BLaER1 treated with 17β-estradiol and CSF1 and Interleukin-3, amounts not matched to agents 10 nM and 100 nM (cell line): ENCODE results near the gene LENG1.
"Not testable (repeated sequence)": the region's sequence is repeated elsewhere in the genome, so short reads cannot be mapped to it uniquely, and the experiment has no call there.

Source experiments
- H3K27ac ChIP-seq, 11 experiments: shearing (Covaris generic); formaldehyde crosslinking; 2 replicates each; pipeline ENCODE4 v1.8.1; 2022
- H3K27me3 ChIP-seq, 11 experiments: shearing (Covaris generic); formaldehyde crosslinking; 2 replicates each; pipeline ENCODE4 v1.8.1; 2022
- H3K36me3 ChIP-seq, 11 experiments: shearing (Covaris generic); formaldehyde crosslinking; 2 replicates each; pipeline ENCODE4 v1.8.1; 2022
- H3K4me1 ChIP-seq, 10 experiments: shearing (Covaris generic); formaldehyde crosslinking; 2 replicates each; pipeline ENCODE4 v1.8.1; 2022
- H3K4me2 ChIP-seq, 11 experiments: shearing (Covaris generic); formaldehyde crosslinking; 2 replicates each; pipeline ENCODE4 v1.8.1; 2022
- H3K4me3 ChIP-seq, 10 experiments: shearing (Covaris generic); formaldehyde crosslinking; 2 replicates each; pipeline ENCODE4 v1.8.1; 2022
- H3K9ac ChIP-seq, 11 experiments: shearing (Covaris generic); formaldehyde crosslinking; 2 replicates each; pipeline ENCODE4 v1.8.1; 2022
- H3K9me3 ChIP-seq, 11 experiments: shearing (Covaris generic); formaldehyde crosslinking; replicated peaks in 1 of 11; 2 replicates each; pipeline ENCODE4 v1.8.1; 2022
- H4K20me1 ChIP-seq, 11 experiments: shearing (Covaris generic); formaldehyde crosslinking; 2 replicates each; pipeline ENCODE4 v1.8.1; 2022
- Cebpa-rat ChIP-seq, 11 experiments: shearing (Covaris generic); IDR thresholded peaks; 2 replicates each; pipeline ENCODE4 v1.8.1; 2022

LENG1 gene

DNA sequence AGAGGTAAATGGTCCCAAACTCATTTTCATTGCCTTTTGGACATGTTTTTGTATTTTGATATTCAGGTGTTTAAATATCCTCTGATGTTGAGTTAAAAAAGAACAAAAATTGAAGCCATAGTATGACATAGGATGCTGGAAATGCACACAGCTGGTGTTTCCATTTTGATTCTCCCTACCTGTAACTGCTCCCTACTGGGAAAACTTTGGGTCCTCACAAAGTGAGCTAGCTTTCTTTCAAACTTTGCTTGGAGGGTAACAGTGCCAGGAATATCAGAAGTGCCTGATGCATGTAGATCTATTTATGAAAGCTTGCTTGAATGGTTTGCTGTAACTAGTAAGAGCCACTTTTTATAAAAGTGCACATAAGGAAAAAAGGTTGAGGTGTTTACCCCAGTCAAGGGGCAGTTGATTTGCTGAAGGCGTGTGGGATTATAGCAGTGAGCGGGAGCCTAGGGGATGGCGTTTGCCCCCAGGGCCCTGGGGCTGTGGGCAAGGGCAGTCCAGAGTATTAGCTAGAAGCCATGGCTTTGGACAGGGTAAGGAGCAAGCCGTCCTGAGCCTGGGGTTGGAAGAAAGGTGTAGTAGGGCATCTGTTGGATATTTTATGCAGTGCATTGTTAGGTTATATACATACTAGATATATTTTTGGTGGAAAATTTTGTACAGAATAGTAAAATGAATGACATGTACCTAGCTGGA lies 45.4 kb upstream of the LENG1 start:
- Histone ChIP-seq H4K20me1 (peaks cover 33 to 91% (median 64%) of the 10 kb centered on the region in 11 experiments; a peak in 21 of 22 replicates), H3K9me3 (no peaks in the 10 kb centered on the region; a peak in 1 of 22 replicates), H3K27ac (peak overlapping the region; percentile 30 to 100 (median 97); a peak in 19 of 22 replicates), H3K4me3 (peak overlapping the region; percentile 81 to 98 (median 96); a peak in 19 of 20 replicates), H3K27me3 (no peaks in the 10 kb centered on the region), H3K9ac (peak overlapping the region; percentile 91 to 99 (median 97)), H3K4me2 (peak overlapping the region; percentile 87 to 99 (median 97)), H3K36me3 (peaks cover 68 to 86% (median 82%) of the 10 kb centered on the region in 11 experiments), H3K4me1 (peaks cover 52 to 88% (median 79%) of the 10 kb centered on the region in 10 experiments)
- TF ChIP-seq Cebpa-rat (IDR thresholded peaks at IDR 0.05) = no peak

GRCh38 chr19:54203151-54203611 lies 43.7 kb upstream of the LENG1 start:
- no peaks in the 10 kb centered on the region; a peak in 1 of 22 replicates for H3K9me3 ChIP-seq
- peak overlapping the region; percentile 95 to 100 (median 97) for H3K27ac ChIP-seq
- peaks cover 49 to 75% (median 68%) of the 10 kb centered on the region in 10 experiments for H3K4me1 ChIP-seq
- TF ChIP-seq Cebpa-rat (IDR thresholded peaks at IDR 0.05) = no peak
- peak overlapping the region; percentile 87 to 99 (median 97) for H3K4me2 ChIP-seq
- H3K9ac ChIP-seq = peak overlapping the region; percentile 91 to 99 (median 97)
- peaks cover 66 to 77% (median 68%) of the 10 kb centered on the region in 11 experiments for H3K36me3 ChIP-seq
- no peaks in the 10 kb centered on the region for H3K27me3 ChIP-seq
- H4K20me1 ChIP-seq = peaks cover 33 to 74% (median 64%) of the 10 kb centered on the region in 11 experiments; a peak in 21 of 22 replicates
- peak overlapping the region; percentile 81 to 98 (median 96) for H3K4me3 ChIP-seq

- H3K9me3 ChIP-seq = no peaks in the 10 kb centered on the region; a peak in 1 of 22 replicates
- H3K4me2 ChIP-seq = peak overlapping the region; percentile 87 to 99 (median 97)
- TF ChIP-seq Cebpa-rat (IDR thresholded peaks at IDR 0.05) = peak in 2 of 11 experiments; percentile 32 to 38; a peak in 1 of 22 replicates
- H3K4me1 ChIP-seq = peaks cover 53 to 63% (median 61%) of the 10 kb centered on the region in 10 experiments
- H3K27me3 ChIP-seq = no peaks in the 10 kb centered on the region
- H4K20me1 ChIP-seq = peaks cover 33 to 62% (median 60%) of the 10 kb centered on the region in 11 experiments; a peak in 21 of 22 replicates
- peaks cover 59 to 79% (median 68%) of the 10 kb centered on the region in 11 experiments for H3K36me3 ChIP-seq
- H3K27ac ChIP-seq = peak overlapping the region; percentile 95 to 100 (median 97)
- peak overlapping the region; percentile 81 to 98 (median 96) for H3K4me3 ChIP-seq
- peak overlapping the region; percentile 91 to 99 (median 97) for H3K9ac ChIP-seq
Measured at GRCh38 chr19:54201980-54202379, 42.5 kb upstream of the LENG1 start.

GRCh38 chr19:54201172-54201701 lies 41.7 kb upstream of the LENG1 start:
- TF ChIP-seq Cebpa-rat (IDR thresholded peaks at IDR 0.05) = no peak
- Histone ChIP-seq H4K20me1 (peaks cover 33 to 54% (median 52%) of the 10 kb centered on the region in 11 experiments; a peak in 21 of 22 replicates), H3K4me1 (peaks cover 53 to 61% (median 53%) of the 10 kb centered on the region in 10 experiments), H3K27me3 (no peaks in the 10 kb centered on the region), H3K4me2 (peak overlapping the region; percentile 87 to 99 (median 97)), H3K27ac (peak overlapping the region; percentile 95 to 100 (median 97)), H3K4me3 (peak overlapping the region; percentile 81 to 98 (median 96)), H3K9ac (peak overlapping the region; percentile 91 to 99 (median 97)), H3K36me3 (peaks cover 52 to 77% (median 66%) of the 10 kb centered on the region in 11 experiments), H3K9me3 (no peaks in the 10 kb centered on the region; a peak in 1 of 22 replicates)

DNA sequence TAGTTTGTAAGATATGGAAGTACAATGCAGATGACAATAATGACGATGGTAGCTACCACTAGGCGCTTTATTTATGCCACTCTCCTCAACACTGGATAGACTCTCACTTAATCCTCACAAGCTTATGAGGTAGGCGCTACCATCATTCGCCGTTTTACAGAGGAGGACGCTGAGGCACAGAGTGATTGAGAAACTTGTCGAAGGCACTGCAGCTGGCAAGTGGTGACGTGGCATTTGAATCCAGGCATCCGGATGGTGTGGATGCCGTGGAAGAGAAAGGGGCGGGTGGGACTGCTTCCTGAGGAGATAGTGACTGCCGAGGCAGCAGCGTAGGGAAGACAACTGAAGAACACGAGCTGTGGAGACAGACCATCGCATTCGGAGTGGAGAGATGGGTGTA lies 39.9 kb upstream of the LENG1 start:
- Histone ChIP-seq H3K27ac (peak overlapping the region in 10 of 11 experiments; percentile 95 to 100 (median 98); a peak in 12 of 22 replicates), H4K20me1 (peaks cover 33 to 38% (median 35%) of the 10 kb centered on the region in 11 experiments; a peak in 21 of 22 replicates), H3K9ac (peak overlapping the region; percentile 91 to 99 (median 97); a peak in 16 of 22 replicates), H3K9me3 (no peaks in the 10 kb centered on the region; a peak in 1 of 22 replicates), H3K4me1 (peaks cover 34 to 61% (median 36%) of the 10 kb centered on the region in 10 experiments), H3K27me3 (no peaks in the 10 kb centered on the region), H3K4me3 (peak overlapping the region in 1 of 10 experiments; percentile 96; a peak in 1 of 20 replicates), H3K36me3 (peaks cover 46 to 76% (median 61%) of the 10 kb centered on the region in 11 experiments), H3K4me2 (peak overlapping the region in 10 of 11 experiments; percentile 78 to 98 (median 86); a peak in 18 of 22 replicates)
- no peak for TF ChIP-seq Cebpa-rat (IDR thresholded peaks at IDR 0.05)

GRCh38 chr19:54197121-54197520 lies 37.6 kb upstream of the LENG1 start:
- Histone ChIP-seq H3K4me3 (no peak overlapping the region), H3K9ac (no peak overlapping the region), H3K27me3 (no peaks in the 10 kb centered on the region), H3K27ac (no peak overlapping the region), H3K9me3 (no peaks in the 10 kb centered on the region; a peak in 1 of 22 replicates), H4K20me1 (peaks cover 12 to 30% (median 20%) of the 10 kb centered on the region in 11 experiments; a peak in 21 of 22 replicates), H3K4me1 (peaks cover 24 to 76% (median 28%) of the 10 kb centered on the region in 10 experiments), H3K4me2 (peak overlapping the region in 3 of 11 experiments; percentile 31 to 58 (median 53); a peak in 5 of 22 replicates), H3K36me3 (peaks cover 43 to 75% (median 59%) of the 10 kb centered on the region in 11 experiments)
- no peak for TF ChIP-seq Cebpa-rat (IDR thresholded peaks at IDR 0.05)

- peaks cover 9 to 28% (median 20%) of the 10 kb centered on the region in 11 experiments; a peak in 21 of 22 replicates for H4K20me1 ChIP-seq
- H3K27me3 ChIP-seq = no peaks in the 10 kb centered on the region
- no peak overlapping the region for H3K4me3 ChIP-seq
- no peak overlapping the region for H3K27ac ChIP-seq
- TF ChIP-seq Cebpa-rat (IDR thresholded peaks at IDR 0.05) = no peak
- peak overlapping the region in 3 of 11 experiments; percentile 31 to 58 (median 53); a peak in 6 of 22 replicates for H3K4me2 ChIP-seq
- H3K4me1 ChIP-seq = peaks cover 26 to 78% (median 31%) of the 10 kb centered on the region in 10 experiments
- no peak overlapping the region for H3K9ac ChIP-seq
- H3K36me3 ChIP-seq = peaks cover 37 to 69% (median 53%) of the 10 kb centered on the region in 11 experiments
- no peaks in the 10 kb centered on the region; a peak in 1 of 22 replicates for H3K9me3 ChIP-seq
Measured at GRCh38 chr19:54196536-54196935, 37.0 kb upstream of the LENG1 start.

GRCh38 chr19:54194463-54194862 lies 34.9 kb upstream of the LENG1 start:
- peaks cover 18 to 71% (median 23%) of the 10 kb centered on the region in 10 experiments for H3K4me1 ChIP-seq
- H3K4me2 ChIP-seq = peak overlapping the region in 2 of 11 experiments; percentile 93 to 97; a peak in 4 of 22 replicates
- peaks cover 4 to 21% (median 16%) of the 10 kb centered on the region in 11 experiments; a peak in 13 of 22 replicates for H4K20me1 ChIP-seq
- not testable (repeated sequence) for H3K27ac ChIP-seq, H3K4me3 ChIP-seq, H3K27me3 ChIP-seq, H3K9me3 ChIP-seq
- H3K9ac ChIP-seq = peak overlapping the region in 2 of 11 experiments; percentile 13 to 93; a peak in 2 of 22 replicates
- H3K36me3 ChIP-seq = peaks cover 32 to 63% (median 47%) of the 10 kb centered on the region in 11 experiments
